IPS DF 6.9 (cell line): ENCODE data around the gene RXRA.

ENCODE experiments used
- DNase-seq: peaks from one replicate; pipeline ENCODE4 v3.0.0-alpha.2; 2013; ENCODE audit warnings: low read depth, low spot score
- H3K27ac ChIP-seq: one replicate; pipeline ENCODE4 v1.5.1; 2013; ENCODE audit warnings: low read length, control low read depth
- H3K27me3 ChIP-seq: 2 replicates; pipeline ENCODE4 v1.6.1; 2013; ENCODE audit warnings: mild to moderate bottlenecking, low read length; ENCODE audit not compliant: control insufficient read depth, insufficient read depth
- H3K36me3 ChIP-seq: 2 replicates; pipeline ENCODE4 v1.6.1; 2013; ENCODE audit warnings: low read length; ENCODE audit not compliant: control insufficient read depth, insufficient read depth
- H3K4me1 ChIP-seq: 2 replicates; pipeline ENCODE4 v1.6.1; 2013; ENCODE audit warnings: low read length; ENCODE audit not compliant: control insufficient read depth, insufficient read depth
- H3K4me3 ChIP-seq: 2 replicates; pipeline ENCODE4 v1.5.1; 2013; ENCODE audit warnings: mild to moderate bottlenecking, low read length
- H3K9me3 ChIP-seq: 2 replicates; pipeline ENCODE4 v1.6.1; 2013; ENCODE audit warnings: low read length, inconsistent platforms; ENCODE audit not compliant: control insufficient read depth, insufficient read depth
- WGBS: extraction: QIAGEN DNeasy Blood & Tissue Kit; methylation state at CpG from one replicate; pipeline ENCODE4 v1.1.7; 2013; ENCODE audit warnings: mixed read lengths, missing lambda C conversion rate; ENCODE audit not compliant: insufficient read length, insufficient coverage; 5-methylcytosine and 5-hydroxymethylcytosine counted together

The RXRA gene

GRCh38 chr9:134346840-134347583, 20.8 kb downstream of the RXRA start:
- H3K9me3 ChIP-seq, result no peaks in the 10 kb centered on the region
- H3K36me3 ChIP-seq, result no peaks in the 10 kb centered on the region
- no peak overlapping the region for H3K4me3 ChIP-seq
- peaks cover 5% of the 10 kb centered on the region for H3K4me1 ChIP-seq
- no peak overlapping the region for H3K27ac ChIP-seq
- no peak for DNase-seq
- no CpG with 5 or more reads among the region's 21 CpGs for WGBS
- H3K27me3 ChIP-seq, result no peaks in the 10 kb centered on the region

- no peak overlapping the region for H3K4me3 ChIP-seq
- H3K36me3 ChIP-seq, result no peaks in the 10 kb centered on the region
- no CpG with 5 or more reads among the region's 10 CpGs for WGBS
- DNase-seq, result no peak
- no peak overlapping the region for H3K27ac ChIP-seq
- H3K9me3 ChIP-seq, result no peaks in the 10 kb centered on the region
- H3K27me3 ChIP-seq, result no peaks in the 10 kb centered on the region
- H3K4me1 ChIP-seq, result peaks cover 5% of the 10 kb centered on the region
These were observed 21.7 kb downstream of the RXRA start for GRCh38 chr9:134347996-134348395.

- no peaks in the 10 kb centered on the region for H3K27me3 ChIP-seq
- H3K4me1 ChIP-seq, result peaks cover 5% of the 10 kb centered on the region
- H3K9me3 ChIP-seq, result no peaks in the 10 kb centered on the region
- WGBS, result no CpG with 5 or more reads among the region's 30 CpGs
- no peak for DNase-seq
- H3K4me3 ChIP-seq, result no peak overlapping the region
- no peak overlapping the region for H3K27ac ChIP-seq
- H3K36me3 ChIP-seq, result no peaks in the 10 kb centered on the region
These were observed 22.3 kb downstream of the RXRA start for GRCh38 chr9:134348404-134349155.

- Histone ChIP-seq H3K9me3 (no peaks in the 10 kb centered on the region), H3K4me1 (peaks cover 5% of the 10 kb centered on the region), H3K36me3 (no peaks in the 10 kb centered on the region), H3K27ac (no peak overlapping the region), H3K27me3 (no peaks in the 10 kb centered on the region), H3K4me3 (no peak overlapping the region)
- no CpG with 5 or more reads among the region's 9 CpGs for whole genome bisulfite sequencing
- no peak for DNase-seq
These were observed 23.7 kb downstream of the RXRA start for GRCh38 chr9:134349936-134350335.

GRCh38 chr9:134350416-134350994, 24.2 kb downstream of the RXRA start:
- no CpG with 5 or more reads among the region's 20 CpGs for WGBS
- Histone ChIP-seq H3K27me3 (no peaks in the 10 kb centered on the region), H3K36me3 (no peaks in the 10 kb centered on the region), H3K4me3 (no peak overlapping the region), H3K9me3 (no peaks in the 10 kb centered on the region), H3K4me1 (peaks cover 5% of the 10 kb centered on the region), H3K27ac (no peak overlapping the region)
- no peak for DNase-seq

GRCh38 chr9:134351606-134352176, 25.4 kb downstream of the RXRA start:
- Histone ChIP-seq H3K9me3 (no peaks in the 10 kb centered on the region), H3K36me3 (no peaks in the 10 kb centered on the region), H3K27me3 (no peaks in the 10 kb centered on the region), H3K27ac (no peak overlapping the region), H3K4me1 (peaks cover 5% of the 10 kb centered on the region), H3K4me3 (no peak overlapping the region)
- DNase-seq, result no peak
- WGBS, result no CpG with 5 or more reads among the region's 29 CpGs

GRCh38 chr9:134352247-134352933, 26.1 kb downstream of the RXRA start:
- Histone ChIP-seq H3K4me3 (no peak overlapping the region), H3K4me1 (peaks cover 5% of the 10 kb centered on the region), H3K9me3 (no peaks in the 10 kb centered on the region), H3K27me3 (no peaks in the 10 kb centered on the region), H3K36me3 (no peaks in the 10 kb centered on the region), H3K27ac (no peak overlapping the region)
- no peak for DNase-seq
- WGBS, result no CpG with 5 or more reads among the region's 18 CpGs

GRCh38 chr9:134353539-134353938, 27.3 kb downstream of the RXRA start:
- DNase-seq, result no peak
- Histone ChIP-seq H3K4me1 (peaks cover 5% of the 10 kb centered on the region), H3K36me3 (no peaks in the 10 kb centered on the region), H3K27ac (no peak overlapping the region), H3K4me3 (no peak overlapping the region), H3K9me3 (no peaks in the 10 kb centered on the region), H3K27me3 (no peaks in the 10 kb centered on the region)
- WGBS, result no CpG with 5 or more reads among the region's 12 CpGs

- no peaks in the 10 kb centered on the region for H3K27me3 ChIP-seq
- no peak overlapping the region for H3K27ac ChIP-seq
- peaks cover 4% of the 10 kb centered on the region for H3K4me1 ChIP-seq
- no peak overlapping the region for H3K4me3 ChIP-seq
- no CpG with 5 or more reads among the region's 8 CpGs for WGBS
- DNase-seq, result no peak
- H3K36me3 ChIP-seq, result no peaks in the 10 kb centered on the region
- H3K9me3 ChIP-seq, result no peaks in the 10 kb centered on the region
These were observed 28.9 kb downstream of the RXRA start for GRCh38 chr9:134355158-134355557.
